Amniotic stem cell (primary cell): ENCODE data around the gene EXOC3L1.

Source experiments
- DNase-seq: peaks from one replicate; lab custom pipeline; 2025; lab: John Stamatoyannopoulos, UW

Gene EXOC3L1

DNA sequence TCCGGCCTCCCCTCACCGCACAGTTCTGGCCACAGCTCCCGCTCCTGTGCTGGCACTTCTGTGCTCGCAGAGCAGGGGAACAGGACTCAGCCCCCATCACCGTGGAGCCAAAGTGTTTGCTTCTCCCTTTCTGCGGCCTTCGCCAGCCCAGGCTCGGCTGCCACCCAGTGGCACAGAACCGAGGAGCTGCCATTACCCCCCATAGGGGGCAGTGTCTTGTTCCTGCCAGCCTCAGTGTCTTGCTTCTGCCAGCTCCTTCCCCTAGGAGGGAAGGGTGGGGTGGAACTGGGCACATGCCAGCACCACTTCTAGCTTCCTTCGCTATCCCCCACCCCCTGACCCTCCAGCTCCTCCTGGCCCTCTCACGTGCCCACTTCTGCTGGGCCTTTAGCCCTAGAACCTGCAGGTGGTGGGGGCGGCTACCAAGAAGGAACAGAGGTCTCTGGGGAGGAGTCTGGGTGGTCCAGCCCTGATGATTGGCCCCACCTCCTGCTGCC lies 8.3 kb upstream of the EXOC3L1 start:
- DNase-seq: no peak

DNA sequence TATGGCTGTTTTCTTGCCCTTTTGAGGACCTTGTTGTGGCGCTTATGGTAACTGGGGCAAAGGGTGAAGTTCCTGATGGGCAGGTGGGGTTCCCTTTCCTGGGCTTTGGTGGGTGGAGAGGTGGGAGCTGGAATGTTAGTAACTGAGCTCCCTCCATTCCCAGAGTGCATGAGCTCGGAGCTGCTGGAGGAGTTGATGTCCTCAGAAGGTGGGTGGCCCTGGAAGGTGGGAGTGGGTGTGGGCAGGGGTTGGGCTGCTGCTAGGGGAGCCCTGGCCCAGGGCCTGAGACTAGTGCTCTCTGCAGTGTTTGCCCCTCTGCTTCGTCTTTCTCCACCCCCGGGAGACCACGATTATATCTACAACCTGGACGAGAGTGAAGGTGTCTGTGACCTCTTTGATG lies 7.8 kb upstream of the EXOC3L1 start:
- DNase-seq: no peak

DNA sequence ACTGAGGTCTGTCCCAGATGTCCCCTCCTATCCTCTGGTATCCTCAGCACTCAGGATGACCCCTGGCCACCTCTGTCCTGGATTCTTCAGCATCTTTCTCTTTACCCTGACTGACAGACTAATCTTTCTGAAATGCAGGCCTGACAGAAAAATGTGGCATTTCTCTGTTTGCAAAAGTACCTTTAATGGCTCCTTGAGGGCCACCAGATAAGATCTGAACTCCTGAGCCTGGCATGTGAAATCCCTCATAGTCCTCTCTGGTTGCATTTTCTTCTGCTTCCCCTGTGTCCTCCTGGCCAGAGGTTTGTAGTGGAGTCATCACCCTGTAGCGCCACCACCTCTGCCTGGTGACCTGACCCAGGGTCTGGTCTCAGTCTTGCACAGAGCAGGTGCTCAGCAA lies 6.9 kb upstream of the EXOC3L1 start:
- no peak for DNase-seq

GRCh38 chr16:67195676-67196075 lies 5.7 kb upstream of the EXOC3L1 start:
- no peak for DNase-seq

DNA sequence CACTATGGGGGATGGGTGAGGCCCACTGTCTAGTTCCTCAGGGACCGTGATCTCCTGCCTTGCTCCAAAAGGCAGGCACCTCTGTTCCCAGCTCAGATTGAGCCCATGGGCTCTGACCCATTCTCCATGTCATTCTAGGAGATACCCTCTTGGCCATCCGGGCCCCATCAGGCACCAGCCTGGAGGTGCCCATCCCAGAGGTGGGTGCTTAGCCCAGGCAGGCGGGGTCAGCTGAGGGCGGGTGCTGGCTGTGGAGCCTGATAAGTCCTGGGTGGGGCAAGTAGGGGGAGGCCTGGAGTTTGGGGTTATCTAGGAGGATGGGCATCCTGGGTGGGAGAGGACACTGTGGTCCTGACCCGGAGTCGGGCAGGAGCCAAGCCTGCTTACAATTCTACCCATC lies 4.3 kb upstream of the EXOC3L1 start:
- no peak for DNase-seq

DNA sequence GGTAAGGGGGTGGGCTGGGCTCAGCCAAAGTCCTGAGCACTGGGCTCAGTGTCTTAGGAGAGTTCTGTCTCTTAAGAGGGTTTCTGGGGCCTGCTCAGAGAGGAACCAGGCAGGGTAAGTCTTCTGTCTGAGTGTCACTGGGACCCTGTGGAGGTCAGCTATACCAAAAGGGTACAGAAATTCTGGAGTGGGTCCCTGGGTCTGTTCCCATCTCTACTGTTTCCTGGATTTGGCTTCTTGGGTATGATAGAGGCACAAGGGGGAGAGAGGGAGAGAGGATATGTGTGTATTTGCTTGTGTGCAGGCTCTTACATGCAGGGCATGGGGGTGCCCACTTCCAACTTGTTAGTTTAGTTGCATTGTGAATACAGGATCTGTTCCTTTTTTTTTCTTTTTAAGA lies 3.6 kb upstream of the EXOC3L1 start:
- DNase-seq: no peak

DNA sequence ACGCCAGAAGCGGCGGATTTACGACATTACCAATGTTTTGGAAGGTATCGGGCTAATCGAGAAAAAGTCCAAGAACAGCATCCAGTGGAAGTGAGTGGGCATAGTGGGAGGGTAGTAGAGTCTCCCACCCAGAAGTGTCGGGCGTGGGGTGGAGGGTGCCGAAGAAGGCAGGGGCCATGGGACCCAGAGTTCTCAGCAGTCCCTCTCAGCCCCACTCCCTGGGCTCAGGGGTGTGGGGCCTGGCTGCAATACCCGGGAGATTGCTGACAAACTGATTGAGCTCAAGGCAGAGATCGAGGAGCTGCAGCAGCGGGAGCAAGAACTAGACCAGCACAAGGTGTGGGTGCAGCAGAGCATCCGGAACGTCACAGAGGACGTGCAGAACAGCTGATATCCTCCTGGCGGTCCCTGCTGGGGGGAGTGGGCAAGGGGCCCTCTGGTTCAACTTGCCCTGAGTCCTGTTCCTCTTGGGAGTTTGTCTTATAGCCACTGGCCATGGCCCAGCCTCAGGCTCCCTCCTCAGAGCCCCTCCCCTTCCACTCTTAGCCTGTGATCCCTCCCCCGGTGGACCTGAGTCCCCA lies 2.9 kb upstream of the EXOC3L1 start:
- DNase-seq: no peak

DNA sequence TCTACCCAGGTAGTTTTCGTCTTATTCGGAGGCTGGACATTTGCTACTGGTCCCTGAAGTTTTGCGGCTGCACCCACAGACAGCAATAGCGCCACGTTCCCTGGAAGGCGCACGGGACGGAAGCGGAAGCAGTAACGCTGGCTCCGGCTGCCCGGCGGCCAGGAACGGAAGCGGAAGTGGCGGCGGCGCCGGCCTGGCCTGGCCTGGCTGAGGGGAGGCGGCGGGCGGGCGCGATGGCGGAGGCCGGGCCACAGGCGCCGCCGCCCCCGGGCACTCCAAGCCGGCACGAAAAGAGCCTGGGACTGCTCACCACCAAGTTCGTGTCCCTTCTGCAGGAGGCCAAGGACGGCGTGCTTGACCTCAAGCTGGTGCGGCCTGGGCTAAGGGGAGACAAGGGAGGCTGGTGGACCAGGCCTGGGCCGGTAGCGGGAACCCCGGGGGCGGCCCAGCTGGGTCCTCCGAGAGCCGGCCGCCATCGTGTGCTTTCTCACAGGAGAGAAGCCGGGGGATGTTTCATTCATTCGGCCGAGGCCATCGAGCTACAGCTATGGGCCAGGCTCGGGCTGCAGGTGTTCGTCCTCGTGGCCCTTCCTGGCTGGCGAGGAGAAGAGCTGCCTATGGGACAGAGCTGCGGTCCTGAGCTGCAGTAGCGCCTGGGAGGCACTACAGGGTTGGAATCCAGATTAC lies 2.2 kb upstream of the EXOC3L1 start, which contains the start of gene E2F4:
TSS of gene E2F4 (plus strand) at position 161 of the 687 bp plus-strand sequence. CDS start at position 234, 73 bp downstream.
- peak; percentile 92 for DNase-seq

DNA sequence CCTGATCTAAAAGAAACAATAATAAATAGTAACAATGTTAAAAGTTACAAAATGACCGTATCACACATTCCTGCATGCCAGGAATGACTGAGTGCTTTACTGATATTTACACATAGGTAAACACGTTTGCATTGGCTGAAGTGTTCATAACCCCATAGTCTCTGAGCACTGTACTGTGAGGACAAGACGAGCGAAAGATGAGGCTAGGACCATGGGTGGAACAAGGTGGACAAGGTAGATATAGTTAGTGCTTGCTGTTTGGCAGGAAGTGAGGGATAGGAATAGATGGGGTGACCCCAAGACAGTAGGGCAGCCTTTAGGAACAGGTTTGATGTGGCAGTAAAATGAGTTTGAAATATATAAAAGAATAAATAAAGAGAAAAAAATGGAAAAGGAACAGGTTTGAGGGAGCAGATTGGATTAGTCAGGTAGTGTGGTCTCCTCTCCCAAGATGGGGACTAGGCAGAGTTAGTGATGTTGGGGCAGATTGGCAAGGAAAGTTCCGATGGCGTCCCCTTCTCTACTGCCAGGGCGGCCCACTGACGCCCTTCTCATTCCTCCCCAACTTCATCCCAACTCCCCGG lies 1.6 kb upstream of the EXOC3L1 start:
- no peak for DNase-seq

DNA sequence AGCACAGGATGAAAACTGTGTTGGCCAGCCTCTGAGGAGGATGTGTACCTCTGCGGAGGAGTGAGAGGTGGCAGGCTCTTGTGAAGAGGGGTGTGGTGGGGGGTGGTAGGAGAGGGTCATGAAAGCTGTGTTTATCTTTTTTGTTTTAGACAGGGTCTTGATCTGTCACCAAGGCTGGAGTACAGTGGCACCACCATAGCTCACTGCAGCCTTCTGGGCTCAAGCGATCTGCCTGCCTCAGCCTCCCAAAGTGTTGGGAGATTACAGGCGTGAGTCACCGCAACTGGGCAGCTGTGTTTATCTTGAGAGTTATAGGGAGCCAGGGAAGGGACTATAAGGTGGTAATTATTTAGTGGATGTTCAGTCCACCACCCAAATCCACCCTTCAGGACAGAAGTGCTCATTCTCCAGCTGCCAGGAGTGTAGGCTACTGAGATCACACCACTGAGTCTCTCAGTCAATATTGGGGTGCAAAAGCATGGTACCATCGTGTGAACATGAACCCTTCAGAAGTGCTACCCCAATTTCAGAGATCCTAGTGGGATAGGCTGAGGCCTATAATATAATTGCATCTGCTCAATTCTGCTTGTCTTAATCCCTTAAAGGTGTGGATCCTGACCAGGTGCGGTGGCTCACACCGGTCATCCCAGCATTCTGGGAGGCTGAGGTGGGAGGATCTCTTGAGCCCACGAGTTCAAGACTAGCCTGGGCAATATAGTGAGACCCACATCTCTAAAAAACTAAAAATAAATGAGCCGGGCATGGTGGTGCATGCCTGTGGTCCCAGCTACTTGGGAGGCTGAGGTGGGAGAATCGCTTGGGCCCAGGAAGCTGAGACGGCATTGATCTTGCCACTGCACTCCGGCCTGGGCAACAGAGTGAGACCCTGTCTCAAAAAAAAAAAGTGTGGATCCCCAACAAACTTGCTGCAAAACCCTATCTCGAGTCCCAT lies 788 bp upstream of the EXOC3L1 start:
- no peak for DNase-seq

- no peak for DNase-seq
Observed at GRCh38 chr16:67188798-67189197, 1.1 kb downstream of the EXOC3L1 start.

GRCh38 chr16:67188323-67188722 lies 1.6 kb downstream of the EXOC3L1 start:
- no peak for DNase-seq

- DNase-seq: no peak
Observed at GRCh38 chr16:67187175-67187890, 2.6 kb downstream of the EXOC3L1 start.

DNA sequence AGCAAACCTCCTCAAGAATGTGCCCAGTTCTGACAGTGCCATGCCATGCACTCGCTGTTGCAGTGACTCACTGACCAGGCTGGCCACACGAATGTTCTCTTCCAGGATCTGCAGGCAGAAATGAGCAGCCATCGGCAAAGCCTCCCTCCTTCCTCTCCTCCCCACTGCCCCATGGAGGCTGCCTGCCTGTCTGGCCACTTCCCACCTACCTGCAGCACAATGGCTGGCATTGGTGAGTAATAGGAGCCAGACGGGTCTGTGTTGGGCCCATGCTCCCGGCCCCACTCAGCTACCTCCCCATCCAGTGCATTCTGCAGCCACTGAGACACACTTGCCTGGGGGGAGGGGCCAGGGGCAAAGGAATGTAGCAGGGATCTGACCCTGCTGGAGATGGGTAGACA lies 3.4 kb downstream of the EXOC3L1 start:
- DNase-seq: no peak

DNA sequence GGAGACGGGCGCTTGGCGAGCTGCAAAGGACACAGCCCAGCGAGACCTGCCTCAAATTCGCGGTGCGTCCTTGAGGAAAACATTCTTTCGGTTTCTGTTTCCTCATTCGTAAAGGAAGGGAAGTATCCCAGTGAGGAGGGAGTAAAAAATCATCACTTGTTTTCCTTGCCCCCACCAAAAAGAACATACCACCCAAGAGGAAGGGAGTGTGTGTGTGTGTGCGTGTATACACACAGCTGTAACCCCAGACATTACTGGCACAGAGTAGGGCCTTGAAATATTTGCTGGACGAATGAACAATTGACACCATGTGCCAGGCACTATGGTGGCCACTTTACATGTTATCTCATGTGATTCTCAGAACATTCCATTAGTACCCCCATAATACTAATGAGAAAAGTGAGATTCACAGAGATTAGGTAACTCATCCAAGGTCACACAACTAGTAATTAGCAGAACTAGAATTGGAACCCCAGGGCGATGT lies 4.2 kb downstream of the EXOC3L1 start:
- no peak for DNase-seq

DNA sequence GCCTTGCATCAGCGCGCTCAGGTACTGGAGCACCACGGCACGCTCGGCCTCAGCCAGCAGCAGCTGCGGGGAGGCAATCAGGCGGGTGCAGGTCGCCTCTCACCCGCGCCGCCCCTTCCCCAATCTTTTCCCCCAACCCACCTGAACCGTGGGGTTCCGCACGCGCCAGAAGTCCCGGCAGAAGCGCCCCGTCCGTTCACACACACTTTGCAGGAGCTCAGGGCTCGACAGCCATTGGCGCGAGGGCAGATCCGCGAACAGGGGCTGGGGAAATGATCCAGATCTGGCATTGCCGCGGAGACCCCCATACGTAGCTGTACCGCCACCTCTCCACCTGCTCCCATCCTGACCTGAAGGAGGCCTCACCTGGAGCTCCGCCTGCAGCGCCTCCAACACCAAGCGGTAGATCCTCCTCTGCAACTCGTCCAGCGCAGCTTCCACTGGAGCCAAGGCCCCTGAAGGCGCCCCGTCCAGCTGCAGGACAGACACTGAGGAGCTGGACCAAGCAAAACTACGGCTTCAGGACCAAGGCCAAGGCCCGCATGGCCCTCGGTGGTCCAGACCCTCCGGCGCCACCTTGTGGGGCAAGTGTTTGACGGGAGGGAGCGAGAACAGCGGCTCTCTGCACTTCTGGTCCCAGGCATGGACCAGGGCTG lies 4.8 kb downstream of the EXOC3L1 start:
- peak; percentile 89 for DNase-seq

DNA sequence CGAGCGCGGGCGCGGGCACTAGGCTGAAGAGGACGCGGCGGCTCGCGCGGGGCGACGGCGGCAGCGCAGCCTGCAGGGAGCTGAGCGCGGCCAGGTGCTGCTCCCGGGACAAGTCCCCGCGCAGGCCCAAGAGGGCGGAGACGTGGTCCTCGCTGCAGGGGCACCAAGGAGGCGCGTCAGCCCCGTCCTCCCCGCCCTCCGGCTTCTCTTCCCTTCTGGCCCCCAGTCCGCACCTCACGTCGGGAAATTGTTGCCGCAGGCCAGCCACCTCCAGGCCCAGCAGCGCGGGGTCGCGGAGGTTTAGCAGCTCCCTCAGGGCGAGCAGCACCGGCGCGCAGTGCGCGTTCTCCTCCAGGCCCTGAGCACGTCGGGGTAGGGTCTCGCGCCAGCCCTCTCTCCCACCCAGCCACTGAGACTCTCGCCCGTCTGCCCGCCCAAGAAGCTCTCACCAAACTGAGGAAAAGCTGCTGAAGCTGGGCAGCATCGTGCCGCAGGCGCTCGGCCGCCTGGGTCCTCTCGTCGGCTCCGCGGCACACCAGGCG lies 5.4 kb downstream of the EXOC3L1 start:
- DNase-seq: no peak

DNA sequence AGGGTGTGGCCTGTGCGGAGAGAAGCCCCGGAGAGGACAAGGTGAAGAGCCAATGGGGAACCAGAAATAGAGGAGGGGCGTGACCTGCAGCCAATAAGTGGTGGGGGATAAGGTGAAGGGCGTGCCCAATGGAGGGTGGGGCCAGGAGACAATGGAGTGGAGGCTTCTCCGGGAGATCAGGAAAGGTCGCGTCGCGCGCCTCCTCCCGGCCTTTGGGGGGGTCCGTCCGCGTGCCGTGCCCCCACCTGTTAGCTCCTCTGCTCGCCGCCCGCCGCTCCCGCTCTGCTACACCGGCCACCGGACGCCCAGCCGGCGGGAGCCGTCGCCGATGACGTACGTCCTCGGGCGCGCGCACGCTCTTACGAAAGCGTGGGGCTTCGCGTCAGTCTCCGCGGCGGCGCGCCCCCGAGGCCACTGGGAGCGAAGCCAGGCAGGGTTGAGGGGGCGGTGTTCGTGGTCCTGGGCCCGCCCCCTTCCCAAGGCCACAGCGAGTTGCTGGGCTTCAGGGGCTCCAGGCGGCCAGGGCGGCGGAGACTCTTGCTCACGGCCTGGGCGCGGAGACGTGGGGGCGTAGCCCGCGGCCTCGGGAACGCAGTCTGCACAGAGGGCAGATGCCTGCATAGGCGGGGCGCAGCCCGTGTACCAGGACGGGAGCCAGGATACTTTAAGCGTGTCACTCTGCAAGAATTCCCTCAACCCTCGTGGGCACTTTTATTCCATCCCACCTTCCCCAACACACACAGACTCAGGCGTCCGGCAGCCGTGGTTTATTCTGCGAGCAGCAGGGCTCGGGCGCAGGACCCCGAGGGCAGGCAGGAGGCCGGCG lies 6.1 kb downstream of the EXOC3L1 start, which contains the start of gene MATCAP1:
TSS of gene MATCAP1 (minus strand) at position 337 of the 826 bp plus-strand sequence. CDS start 3,353 bp downstream, outside the sequence.
- DNase-seq: peak; percentile 94

GRCh38 chr16:67183284-67183626 lies 6.7 kb downstream of the EXOC3L1 start:
- DNase-seq: no peak

GRCh38 chr16:67182288-67182687 lies 7.6 kb downstream of the EXOC3L1 start:
- DNase-seq: no peak
